GM21367 (cell line): ENCODE results near the gene CALML5.
"Not testable (repeated sequence)": the region's sequence is repeated elsewhere in the genome, so short reads cannot be mapped to it uniquely, and the experiment has no call there.

Experiments
- ATAC-seq: cut with Tn5 transposase; IDR thresholded peaks from one replicate; pipeline ENCODE4 v1.9.1; 2021; ENCODE audit not compliant: unreplicated experiment

Gene CALML5

GRCh38 chr10:5485948-5486852 is 13.2 kb downstream of the CALML5 start:
- ATAC-seq = no peak

DNA sequence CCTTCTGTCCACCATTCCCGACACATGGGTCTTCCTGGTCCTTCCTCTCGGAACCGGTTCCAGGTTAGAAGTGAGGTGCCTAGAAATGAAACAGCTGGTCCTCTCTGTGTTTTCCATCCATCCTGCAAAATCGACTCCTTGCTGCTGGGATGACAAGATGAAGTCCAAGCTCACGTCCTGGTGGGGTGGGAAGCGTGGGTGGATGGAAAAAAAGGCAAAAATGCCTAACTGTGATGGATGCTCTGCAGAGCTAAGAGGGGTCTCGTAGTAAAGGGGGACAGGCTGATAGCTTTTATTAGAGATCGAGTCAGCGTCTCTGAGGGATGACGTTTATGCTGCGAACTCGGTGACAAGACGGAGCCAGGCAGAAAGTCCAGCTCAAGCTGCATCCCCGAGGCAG is 14.1 kb downstream of the CALML5 start:
- no peak for ATAC-seq

- no peak for ATAC-seq
These were observed 15.2 kb downstream of the CALML5 start for GRCh38 chr10:5484205-5484604.

DNA sequence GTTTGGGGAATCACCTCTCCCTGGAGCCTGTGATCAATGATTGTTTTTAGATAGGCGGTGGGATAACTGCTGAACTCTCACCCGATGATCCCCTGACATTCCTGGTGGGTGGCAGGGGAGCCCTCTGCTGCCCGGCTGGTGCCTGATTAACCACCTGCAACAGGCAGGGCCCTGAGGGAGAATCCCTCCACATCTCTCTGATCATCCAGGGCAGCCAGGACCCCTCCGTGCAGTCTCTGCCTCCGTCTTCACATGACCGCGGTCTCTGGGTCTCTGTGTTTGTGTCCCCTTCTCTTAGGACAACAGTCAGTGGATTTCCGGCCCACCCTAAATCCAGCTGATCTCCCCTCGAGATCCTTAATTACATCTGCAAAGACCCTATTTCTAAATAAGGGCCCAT is 17.4 kb downstream of the CALML5 start:
- no peak for ATAC-seq

DNA sequence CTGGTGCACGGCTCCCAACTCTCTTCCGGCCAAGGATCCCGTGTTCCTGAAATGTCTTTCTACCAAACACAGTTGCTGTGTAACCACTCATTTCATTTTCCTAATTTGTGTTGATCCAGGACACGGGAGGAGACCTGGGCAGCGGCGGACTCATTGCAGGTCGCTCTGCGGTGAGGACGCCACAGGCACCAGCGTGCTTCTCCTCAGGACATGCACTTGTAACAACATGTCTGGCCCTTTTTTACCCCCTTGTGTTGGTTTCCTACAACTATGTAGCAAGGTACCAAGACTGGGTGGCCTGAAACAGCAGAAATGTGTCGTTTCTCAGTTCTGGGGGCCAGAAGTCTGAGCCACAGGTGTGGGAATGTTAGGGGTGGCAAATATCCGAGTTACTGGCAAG is 18.2 kb downstream of the CALML5 start:
- no peak for ATAC-seq

GRCh38 chr10:5480162-5480941 is 19.0 kb downstream of the CALML5 start:
- no peak for ATAC-seq

DNA sequence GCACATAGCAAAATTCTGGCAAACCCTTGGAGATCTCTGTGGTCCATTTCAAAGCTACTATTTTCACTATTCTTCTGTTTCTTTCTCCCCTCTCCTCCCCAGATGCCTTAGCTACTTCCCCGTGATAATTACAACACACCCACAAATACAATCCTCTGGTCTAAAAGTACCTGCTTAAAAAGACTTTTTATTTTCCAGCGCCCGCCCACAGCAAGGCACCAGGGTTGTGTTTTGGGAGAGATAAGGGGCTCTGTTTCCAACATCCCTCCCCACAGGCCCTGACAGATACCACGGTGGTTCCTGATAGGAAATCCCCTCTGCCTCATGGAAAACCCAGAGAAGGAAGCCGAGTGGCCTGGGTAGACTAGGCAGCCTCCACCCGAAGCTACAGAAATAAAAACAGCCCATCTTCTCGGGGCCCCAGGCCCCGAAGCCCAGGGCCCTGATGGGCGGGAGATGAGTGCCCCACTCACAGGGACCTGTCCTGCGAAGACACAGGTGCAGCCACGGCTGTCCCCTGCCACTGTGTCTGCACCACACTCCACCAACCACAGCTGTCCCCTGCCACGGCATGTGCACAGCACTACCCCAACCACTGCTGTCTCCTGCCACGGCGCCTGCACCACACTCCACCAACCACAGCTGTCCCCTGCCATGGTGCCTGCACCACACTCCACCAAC is 19.7 kb downstream of the CALML5 start:
- no peak for ATAC-seq

GRCh38 chr10:5478694-5479305 is 20.6 kb downstream of the CALML5 start:
- no peak for ATAC-seq

GRCh38 chr10:5477948-5478693 is 21.2 kb downstream of the CALML5 start:
- ATAC-seq = no peak

DNA sequence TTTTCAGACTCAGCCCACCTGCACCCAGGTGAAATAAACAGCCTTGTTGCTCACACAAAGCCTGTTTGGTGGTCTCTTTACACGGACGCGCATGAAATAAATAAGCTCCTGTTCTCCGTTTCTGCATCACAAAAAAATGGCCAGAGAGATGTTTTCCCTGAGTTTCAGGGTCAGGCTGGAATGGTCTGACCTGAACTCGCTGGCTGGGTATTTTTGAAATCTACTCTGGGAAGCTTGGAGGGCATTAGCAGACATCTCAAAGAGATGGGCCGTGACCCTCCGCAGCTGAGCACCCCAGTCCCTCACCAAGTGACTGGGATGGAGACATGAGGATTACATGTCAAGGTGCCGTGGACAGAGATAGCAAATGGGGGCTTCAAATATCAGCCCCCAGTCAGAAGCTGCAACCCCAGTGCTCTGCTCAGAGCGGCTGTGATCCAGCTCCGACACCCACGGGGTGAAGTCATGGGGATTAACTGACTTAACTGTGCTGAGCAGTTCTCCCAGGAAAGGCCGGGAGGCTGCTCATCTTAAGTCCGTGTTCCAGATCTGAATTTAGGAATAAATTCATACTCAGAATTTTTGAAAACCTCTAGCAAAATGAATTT is 22.3 kb downstream of the CALML5 start:
- no peak for ATAC-seq

- ATAC-seq = not testable (repeated sequence)
These were observed 23.2 kb downstream of the CALML5 start for GRCh38 chr10:5475974-5476807.

- ATAC-seq = not testable (repeated sequence)
These were observed 24.3 kb downstream of the CALML5 start for GRCh38 chr10:5475088-5475487.

DNA sequence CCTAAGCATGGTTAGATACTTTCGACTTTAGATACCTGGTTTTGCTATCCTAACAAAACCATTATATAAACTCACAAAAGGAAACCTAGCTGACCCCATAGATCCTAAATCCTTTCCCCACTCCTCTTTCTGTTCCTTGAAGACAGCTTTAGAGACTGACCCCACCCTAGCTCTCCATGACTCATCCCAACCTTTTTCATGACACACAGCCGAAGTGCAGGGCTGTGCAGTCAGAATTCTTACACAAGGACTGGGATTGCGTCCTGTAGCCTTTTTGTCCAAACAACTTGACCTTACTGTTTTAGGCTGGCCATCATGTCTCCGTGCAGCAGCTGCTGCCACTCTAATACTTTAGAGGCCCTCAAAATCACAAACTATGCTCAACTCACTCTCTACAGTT is 24.7 kb downstream of the CALML5 start:
- not testable (repeated sequence) for ATAC-seq

DNA sequence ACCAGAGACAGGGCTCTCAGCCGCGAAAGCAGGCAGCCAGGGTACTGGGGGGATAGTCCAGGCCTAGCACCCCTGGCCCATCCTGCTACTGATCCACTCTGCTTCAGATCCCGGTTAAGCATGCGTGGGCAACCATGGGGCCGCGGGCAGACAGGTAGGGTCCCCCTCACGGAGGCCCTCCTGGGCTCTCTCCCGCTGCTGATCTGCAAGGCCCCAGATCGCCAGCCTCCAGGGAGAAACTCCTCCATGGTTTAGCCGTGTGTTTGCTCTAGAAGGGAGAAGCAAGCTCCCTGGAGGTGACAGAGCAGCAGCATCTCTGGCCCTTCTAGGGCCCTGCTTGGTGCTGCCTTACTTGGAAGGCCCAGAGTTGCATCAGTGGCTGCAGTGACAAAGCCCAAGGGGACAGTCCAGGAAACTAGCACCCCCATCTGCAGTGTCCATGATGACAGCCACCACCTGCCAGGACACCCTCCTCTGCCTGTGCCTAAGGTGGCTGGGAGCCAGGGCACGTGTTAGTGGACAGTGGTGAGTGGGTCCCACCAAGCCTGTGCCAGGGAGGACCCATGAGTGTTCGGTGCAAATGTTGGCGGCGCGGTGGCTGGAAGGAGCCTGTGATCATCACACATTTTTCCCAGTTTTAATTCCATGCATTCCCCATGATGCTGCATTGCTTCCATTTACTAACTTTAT is 29.2 kb downstream of the CALML5 start:
- ATAC-seq = no peak

DNA sequence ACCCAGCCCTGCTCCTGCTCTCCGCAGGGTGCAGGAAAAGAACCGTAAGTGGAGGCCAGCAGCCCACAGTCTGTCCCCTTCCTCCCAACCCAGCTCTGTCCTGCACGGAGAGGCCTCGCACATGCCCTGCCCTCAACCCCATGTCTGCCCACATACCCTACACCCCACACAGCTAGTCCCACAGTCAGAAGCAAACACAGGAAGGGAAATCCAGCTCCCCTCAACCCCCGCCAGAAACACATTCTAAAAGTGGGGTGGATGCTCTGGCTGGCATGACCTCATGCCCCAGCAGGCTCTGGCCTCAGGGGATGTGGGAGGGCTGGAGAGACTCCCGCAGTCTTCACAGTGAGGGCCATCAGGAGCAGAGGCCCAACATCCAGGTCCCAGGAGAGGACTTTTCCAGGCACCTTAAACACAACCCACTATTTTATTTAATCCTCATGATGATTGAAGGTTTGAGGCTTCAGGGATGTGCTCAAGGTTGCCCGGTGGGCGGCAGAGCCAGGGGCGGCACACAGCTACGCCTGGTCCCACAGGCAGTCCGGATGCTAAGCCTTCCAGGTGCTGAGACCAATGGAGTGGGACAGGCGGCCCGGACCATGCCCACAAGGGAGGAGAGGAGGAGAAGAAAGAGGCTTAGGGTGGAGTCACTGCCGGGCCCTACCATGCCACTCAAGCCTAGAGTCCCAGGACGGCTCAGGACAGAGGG is 29.9 kb downstream of the CALML5 start:
- ATAC-seq = no peak

GRCh38 chr10:5468262-5469106 is 30.9 kb downstream of the CALML5 start:
- no peak for ATAC-seq
